Body of pancreas (tissue), 4 donors: Measurements from ENCODE around the gene SCARF2. TPM values are rescaled to one million over a fixed set of nuclear protein-coding genes. Genes with fewer than 3 reads are reported as not detected.
"Not testable (repeated sequence)": the region's sequence is repeated elsewhere in the genome, so short reads cannot be mapped to it uniquely, and the experiment has no call there.

ENCODE experiments used
- ATAC-seq: fragments of 150-250 bp; one replicate; pipeline ENCODE4 v1.9.1; 2016
- DNase-seq, 4 donors: peaks; one replicate each; pipeline ENCODE4 v3.0.0-alpha.2; 2019
- H3K27ac ChIP-seq, 4 donors: fragments of 200-600 bp; sonication (generic); 1 replicate in 3 of 4; 2 replicates in 1 of 4; pipeline versions ENCODE4 v1.5.1 to v1.6.1; 2016 to 2019; ENCODE audit warnings: mild to moderate bottlenecking in 1 of 4, mixed read lengths in 1 of 4, moderate library complexity in 1 of 4
- H3K27me3 ChIP-seq, 2 donors: fragments of 200-600 bp; sonication (generic); one replicate each; pipeline ENCODE4 v1.6.0; 2016; ENCODE audit warnings: mild to moderate bottlenecking in 1 of 2
- H3K36me3 ChIP-seq, 2 donors: fragments of 200-600 bp; sonication (generic); replicated peaks in 1 of 2; 2 replicates each; pipeline ENCODE4 v1.5.1; 2016; ENCODE audit warnings: low read depth in 2 of 2; ENCODE audit not compliant: insufficient read depth in 1 of 2
- H3K4me1 ChIP-seq: fragments of 200-600 bp; sonication (generic); one replicate; pipeline ENCODE4 v1.6.0; 2016
- H3K4me3 ChIP-seq, 2 donors: fragments of 200-600 bp; sonication (generic); 1 replicate in 1 of 2; 2 replicates in 1 of 2; pipeline ENCODE4 v1.5.1; 2016 to 2019
- H3K9me3 ChIP-seq, 3 donors: fragments of 200-600 bp; sonication (generic); 1 replicate in 2 of 3; 2 replicates in 1 of 3; pipeline ENCODE4 v1.5.1; 2016
- POLR2A ChIP-seq, 3 donors: fragments of 450-650 bp; IDR thresholded peaks; one replicate each; pipeline ENCODE4 v1.6.1; 2016; ENCODE audit warnings: antibody characterized with exemption in 3 of 3, mild to moderate bottlenecking in 2 of 3
- WGBS, 2 donors: methylation state at CpG; one replicate each; pipeline ENCODE4 v1.1.5; 2017; 5-methylcytosine and 5-hydroxymethylcytosine counted together
- intact Hi-C: fragments of 100-400 bp; cut with DNase I; formaldehyde crosslinking; loops from one replicate; pipeline ENCODE4 v1.15.1; 2023
- total RNA-seq, 2 donors: library from RNA; depleted of rRNA; stranded (reverse); fragments of >200 nt; gene quantifications; one replicate each; pipeline ENCODE4 v1.1.0, GENCODE V29; 2016
- TF ChIP-seq, protein P1 (sequence below), 7 experiments: fragments of 450-650 bp in 4 of 7; fragments of 200-600 bp in 3 of 7; sonication (generic) in 3 of 7; IDR thresholded peaks; one replicate each; pipeline ENCODE4 v1.5.1; 2016 to 2019; ENCODE audit warnings: antibody characterized with exemption in 7 of 7

Gene SCARF2
- total RNA-seq, 2 donors from 2014 or later: 9.9 to 13.5 TPM

DNA sequence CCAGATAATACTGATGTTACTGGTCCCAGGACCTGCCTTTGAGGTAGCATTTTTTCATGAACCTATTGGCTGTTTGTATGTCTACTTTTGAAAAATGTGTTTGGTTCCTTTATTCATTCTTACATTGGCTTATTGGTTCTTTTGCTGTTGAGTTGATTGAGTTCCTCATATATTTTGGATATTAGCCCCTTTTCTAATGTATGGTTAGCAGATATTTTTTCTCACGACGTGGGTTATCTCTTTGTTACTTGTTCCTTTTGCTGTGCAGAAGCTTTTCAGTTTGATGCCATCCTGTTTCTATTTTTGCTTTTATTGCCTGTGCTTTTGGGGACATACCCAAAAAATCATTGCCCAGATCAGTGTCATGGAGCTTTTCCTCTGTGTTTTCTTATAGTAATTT is 53.5 kb downstream of the SCARF2 start:
- 56 to 94% methylated on average over 2 of the region's 2 CpGs for WGBS, 2 donors
- no peaks in the 10 kb centered on the region for H3K9me3 ChIP-seq
- H3K27me3 ChIP-seq: no peaks in the 10 kb centered on the region
- intact Hi-C loops: no loop called here
- ATAC-seq (no peak), DNase-seq (no peak)
- TF ChIP-seq POLR2A (IDR thresholded peaks at IDR 0.05): no peak
- TF ChIP-seq, protein P1, sequence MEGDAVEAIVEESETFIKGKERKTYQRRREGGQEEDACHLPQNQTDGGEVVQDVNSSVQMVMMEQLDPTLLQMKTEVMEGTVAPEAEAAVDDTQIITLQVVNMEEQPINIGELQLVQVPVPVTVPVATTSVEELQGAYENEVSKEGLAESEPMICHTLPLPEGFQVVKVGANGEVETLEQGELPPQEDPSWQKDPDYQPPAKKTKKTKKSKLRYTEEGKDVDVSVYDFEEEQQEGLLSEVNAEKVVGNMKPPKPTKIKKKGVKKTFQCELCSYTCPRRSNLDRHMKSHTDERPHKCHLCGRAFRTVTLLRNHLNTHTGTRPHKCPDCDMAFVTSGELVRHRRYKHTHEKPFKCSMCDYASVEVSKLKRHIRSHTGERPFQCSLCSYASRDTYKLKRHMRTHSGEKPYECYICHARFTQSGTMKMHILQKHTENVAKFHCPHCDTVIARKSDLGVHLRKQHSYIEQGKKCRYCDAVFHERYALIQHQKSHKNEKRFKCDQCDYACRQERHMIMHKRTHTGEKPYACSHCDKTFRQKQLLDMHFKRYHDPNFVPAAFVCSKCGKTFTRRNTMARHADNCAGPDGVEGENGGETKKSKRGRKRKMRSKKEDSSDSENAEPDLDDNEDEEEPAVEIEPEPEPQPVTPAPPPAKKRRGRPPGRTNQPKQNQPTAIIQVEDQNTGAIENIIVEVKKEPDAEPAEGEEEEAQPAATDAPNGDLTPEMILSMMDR (IDR thresholded peaks at IDR 0.05): no peak
- no peak overlapping the region for H3K27ac ChIP-seq
- no peaks in the 10 kb centered on the region for H3K4me1 ChIP-seq
- H3K4me3 ChIP-seq: no peak overlapping the region
- H3K36me3 ChIP-seq: no peaks in the 10 kb centered on the region

DNA sequence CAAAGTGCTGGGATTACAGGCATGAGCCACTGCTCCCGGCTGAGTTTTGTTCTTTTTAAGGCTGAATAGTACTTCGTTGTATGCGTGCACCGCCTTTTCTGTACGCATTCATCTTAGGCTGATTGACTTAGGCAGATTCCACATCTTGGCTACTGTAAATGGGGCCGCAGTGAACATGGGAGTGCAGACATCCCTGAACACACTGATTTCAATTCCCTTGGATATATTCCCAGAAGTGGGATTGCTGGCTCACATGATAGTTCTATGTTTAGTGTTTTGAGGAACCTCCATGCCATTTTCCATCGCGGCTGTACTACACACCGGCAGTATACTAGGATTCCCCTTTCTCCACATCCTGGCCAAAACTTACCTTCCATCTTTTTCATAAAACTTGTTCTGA is 54.1 kb downstream of the SCARF2 start:
- no peak overlapping the region for H3K27ac ChIP-seq
- no peak for ATAC-seq
- intact Hi-C loops: no loop called here
- no peaks in the 10 kb centered on the region for H3K9me3 ChIP-seq
- no peak overlapping the region for H3K4me3 ChIP-seq
- no peak for DNase-seq
- H3K4me1 ChIP-seq: no peaks in the 10 kb centered on the region
- WGBS, 2 donors: 83 to 84% methylated on average over 9 of the region's 9 CpGs
- H3K27me3 ChIP-seq: no peaks in the 10 kb centered on the region
- no peak for TF ChIP-seq POLR2A (IDR thresholded peaks at IDR 0.05)
- TF ChIP-seq, protein P1 (IDR thresholded peaks at IDR 0.05): no peak
- H3K36me3 ChIP-seq: no peaks in the 10 kb centered on the region

DNA sequence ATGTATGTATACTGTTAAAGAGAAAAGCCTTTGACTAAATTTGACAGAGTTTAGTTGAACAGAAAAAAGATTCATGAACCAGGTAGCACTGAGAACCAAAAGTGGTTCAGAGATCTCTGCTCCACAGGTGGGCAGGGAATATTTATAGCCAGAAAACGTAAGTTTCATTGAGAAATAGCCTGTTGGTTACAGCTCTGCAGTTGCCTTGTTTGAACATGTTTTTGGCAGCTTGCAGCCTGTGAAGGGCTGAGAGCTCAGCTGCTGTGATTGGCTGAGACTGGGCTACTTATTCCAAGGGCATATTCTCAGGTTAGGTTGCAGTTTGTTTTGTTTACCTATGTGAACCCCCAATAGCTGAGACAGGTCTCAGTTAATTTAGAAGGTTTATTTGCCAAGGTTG is 57.1 kb downstream of the SCARF2 start:
- H3K9me3 ChIP-seq: no peaks in the 10 kb centered on the region
- no peak overlapping the region for H3K4me3 ChIP-seq
- H3K36me3 ChIP-seq: no peaks in the 10 kb centered on the region
- ATAC-seq (no peak), DNase-seq (no peak)
- no peak overlapping the region for H3K27ac ChIP-seq
- H3K27me3 ChIP-seq: no peaks in the 10 kb centered on the region
- H3K4me1 ChIP-seq: no peaks in the 10 kb centered on the region
- no peak for TF ChIP-seq POLR2A (IDR thresholded peaks at IDR 0.05)
- TF ChIP-seq, protein P1 (IDR thresholded peaks at IDR 0.05): no peak
- WGBS, 2 donors: 14 to 18% methylated on average over 1 of the region's 1 CpG
- intact Hi-C loops: no loop called here

DNA sequence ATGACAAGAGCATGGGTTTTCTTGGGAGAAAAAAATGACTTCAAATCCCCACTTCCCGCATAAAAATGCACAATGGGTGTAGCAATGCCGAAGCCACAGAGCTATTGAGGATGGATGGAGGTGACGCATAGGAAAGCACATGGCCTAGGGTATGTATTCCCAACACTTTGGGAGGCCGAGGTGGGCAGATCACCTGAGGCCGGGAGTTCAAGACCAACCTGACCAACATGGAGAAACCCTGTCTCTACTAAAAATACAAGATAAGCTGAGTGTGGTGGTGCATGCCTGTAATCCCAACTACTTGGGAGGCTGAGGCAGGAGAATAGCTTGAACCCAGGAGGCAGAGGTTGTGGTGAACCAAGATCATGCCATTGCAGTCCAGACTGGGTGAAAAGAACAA is 58.9 kb downstream of the SCARF2 start:
- WGBS, 2 donors: 92 to 97% methylated on average over 5 of the region's 5 CpGs

DNA sequence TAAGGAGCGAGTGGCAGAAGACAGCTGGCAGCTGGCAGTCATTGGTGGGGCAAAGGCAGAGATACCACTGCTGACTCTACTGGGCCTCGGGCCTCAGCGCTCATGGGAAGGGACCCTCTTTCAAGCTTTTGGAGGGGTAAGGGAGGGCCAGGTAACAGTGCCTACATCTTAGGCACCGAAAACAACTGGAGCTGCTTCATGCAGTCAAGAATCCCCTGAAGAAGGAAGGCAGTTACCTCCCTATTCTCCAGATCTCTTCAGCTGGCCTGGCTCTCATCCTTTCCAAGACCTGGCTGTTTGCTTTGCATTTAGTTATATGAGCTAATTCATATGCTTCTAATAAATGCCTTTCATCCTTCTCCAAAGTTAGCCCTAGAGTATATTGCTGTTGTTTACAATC is 59.5 kb downstream of the SCARF2 start:
- H3K9me3 ChIP-seq: no peaks in the 10 kb centered on the region
- no peak overlapping the region for H3K27ac ChIP-seq
- DNase-seq: no peak
- H3K4me3 ChIP-seq: no peak overlapping the region
- intact Hi-C loops: no loop called here
- no peaks in the 10 kb centered on the region for H3K4me1 ChIP-seq
- H3K27me3 ChIP-seq: no peaks in the 10 kb centered on the region
- ATAC-seq: no peak
- H3K36me3 ChIP-seq: no peaks in the 10 kb centered on the region
- TF ChIP-seq, protein P1 (IDR thresholded peaks at IDR 0.05): no peak
- TF ChIP-seq POLR2A (IDR thresholded peaks at IDR 0.05): no peak
- 95 to 97% methylated on average over 4 of the region's 4 CpGs for WGBS, 2 donors

More for the DNA sequence above, 58.9 kb downstream of the SCARF2 start:
- H3K36me3 ChIP-seq, H3K4me1 ChIP-seq, H3K27ac ChIP-seq, DNase-seq, H3K27me3 ChIP-seq, H3K4me3 ChIP-seq, H3K9me3 ChIP-seq, ATAC-seq, intact Hi-C loops: not testable (repeated sequence)

DNA sequence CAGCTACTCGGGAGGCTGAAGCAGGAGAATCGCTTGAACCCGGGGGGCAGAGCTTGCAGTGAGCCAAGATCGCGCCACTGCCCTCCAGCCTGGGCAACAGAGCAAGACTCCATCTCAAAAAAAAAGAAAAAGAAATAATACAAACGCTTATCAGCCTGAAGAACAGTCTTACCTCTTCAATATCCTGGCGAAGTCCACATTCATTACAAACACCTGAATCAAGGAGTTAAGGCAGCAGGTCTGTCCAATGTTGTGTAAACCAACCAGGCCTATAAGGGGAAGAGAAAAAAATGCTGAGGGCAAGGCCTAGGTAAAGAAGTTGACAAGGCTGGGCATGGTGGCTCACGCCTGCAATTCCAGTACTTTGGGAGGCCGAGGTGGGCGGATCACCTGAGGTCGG is 60.6 kb downstream of the SCARF2 start:
- WGBS, 2 donors: 90 to 95% methylated on average over 11 of the region's 11 CpGs
- DNase-seq, H3K27ac ChIP-seq, intact Hi-C loops, H3K36me3 ChIP-seq, H3K4me1 ChIP-seq, ATAC-seq, H3K9me3 ChIP-seq, H3K4me3 ChIP-seq, H3K27me3 ChIP-seq: not testable (repeated sequence)

DNA sequence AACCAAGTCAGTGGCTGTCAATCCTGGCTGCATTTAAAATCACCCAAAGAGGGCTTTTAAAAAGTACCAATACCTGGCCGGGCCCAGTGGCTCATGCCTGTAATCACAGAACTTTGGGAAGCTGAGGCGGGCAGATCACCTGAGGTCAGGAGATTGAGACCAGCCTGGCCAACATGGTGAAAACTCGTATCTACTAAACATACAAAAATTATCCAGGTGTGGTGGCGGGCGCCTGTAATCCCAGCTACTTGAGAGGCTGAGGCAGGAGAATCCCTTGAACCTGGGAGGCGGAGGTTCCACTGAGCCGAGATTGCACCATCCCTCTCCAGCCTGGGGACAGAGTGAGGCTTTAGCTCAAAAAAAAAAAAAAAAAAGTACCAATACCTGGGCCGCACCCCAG is 61.3 kb downstream of the SCARF2 start:
- H3K27ac ChIP-seq, H3K4me1 ChIP-seq, H3K4me3 ChIP-seq, H3K36me3 ChIP-seq, intact Hi-C loops, H3K27me3 ChIP-seq, DNase-seq, H3K9me3 ChIP-seq, ATAC-seq: not testable (repeated sequence)
- WGBS, 2 donors: 90 to 91% methylated on average over 8 of the region's 8 CpGs
